ENCODE measurements around the gene STAM.

Gene STAM

DNA sequence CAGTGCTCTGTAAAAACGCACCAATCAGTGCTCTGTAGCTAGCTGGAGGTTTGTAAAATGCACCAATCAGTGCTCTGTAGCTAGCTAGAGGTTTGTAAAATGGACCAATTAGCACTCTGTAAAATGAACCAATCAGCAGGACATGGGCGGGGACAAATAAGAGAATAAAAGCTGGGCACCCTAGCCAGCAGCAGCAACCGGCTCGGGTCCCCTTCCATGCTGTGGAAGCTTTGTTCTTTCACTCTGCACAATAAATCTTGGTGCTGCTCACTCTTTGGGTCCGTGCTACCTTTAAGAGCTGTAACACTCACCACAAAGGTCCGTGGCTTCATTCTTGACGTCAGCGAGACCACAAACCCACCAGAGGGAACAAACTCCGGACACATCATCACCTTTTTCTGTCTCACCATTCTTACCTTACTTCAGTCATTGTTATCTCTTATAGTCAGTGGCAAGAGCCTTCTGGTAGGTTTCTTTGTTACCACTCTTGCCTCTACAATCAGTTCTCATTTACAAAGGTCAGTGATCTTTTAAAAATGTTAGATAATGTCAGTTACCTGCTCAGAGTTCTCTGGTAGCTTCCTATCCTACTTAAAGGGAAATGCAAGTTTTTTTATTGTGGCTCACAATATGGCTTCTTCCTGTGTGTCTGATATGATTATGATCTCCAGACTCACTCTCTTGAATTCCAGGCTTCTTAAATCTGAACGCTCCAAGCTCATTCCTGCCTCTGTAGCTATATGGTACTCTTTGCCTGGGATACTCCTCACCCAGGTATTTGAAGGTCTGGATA lies 4.5 kb downstream of the STAM start:
- no peak for DNase-seq

DNA sequence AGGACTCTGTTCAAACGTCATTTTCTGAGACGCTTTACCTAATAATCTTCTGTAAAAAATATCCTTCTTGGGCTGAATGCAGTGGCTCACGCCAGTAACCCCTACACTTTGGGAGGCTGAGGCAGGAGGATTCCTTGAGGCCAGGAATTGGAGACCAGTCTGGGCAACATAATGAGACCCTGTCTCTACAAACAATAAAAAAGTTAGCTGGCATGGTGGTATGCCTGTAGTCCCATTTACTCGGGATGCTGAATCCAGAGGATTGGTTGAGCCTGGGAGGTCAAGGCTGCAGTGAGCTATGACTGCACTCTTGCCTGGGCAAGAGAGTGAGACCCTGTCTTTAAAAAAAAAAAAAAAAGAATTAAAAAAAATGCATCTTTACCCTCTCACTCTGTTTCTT lies 5.1 kb downstream of the STAM start:
- no peak for DNase-seq

DNA sequence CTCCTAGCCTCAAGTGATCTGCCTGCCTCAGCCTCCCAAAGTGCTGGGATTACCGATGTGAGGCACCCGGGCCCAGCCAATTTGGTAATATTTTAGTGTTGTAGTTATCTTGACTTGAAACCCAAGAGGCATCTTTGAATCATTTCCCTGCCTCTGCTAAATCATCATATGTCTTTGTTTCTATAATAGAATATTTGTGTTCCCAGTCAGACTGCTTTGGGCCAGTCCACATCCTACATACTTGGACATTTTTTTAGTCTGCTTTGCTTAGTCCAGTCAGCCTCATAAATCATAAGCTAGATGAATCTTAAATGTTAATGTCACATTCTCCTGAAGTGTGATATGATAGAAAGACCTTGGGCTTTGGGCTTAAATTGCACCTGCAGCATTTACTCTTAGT lies 5.9 kb downstream of the STAM start:
- no peak for DNase-seq

DNA sequence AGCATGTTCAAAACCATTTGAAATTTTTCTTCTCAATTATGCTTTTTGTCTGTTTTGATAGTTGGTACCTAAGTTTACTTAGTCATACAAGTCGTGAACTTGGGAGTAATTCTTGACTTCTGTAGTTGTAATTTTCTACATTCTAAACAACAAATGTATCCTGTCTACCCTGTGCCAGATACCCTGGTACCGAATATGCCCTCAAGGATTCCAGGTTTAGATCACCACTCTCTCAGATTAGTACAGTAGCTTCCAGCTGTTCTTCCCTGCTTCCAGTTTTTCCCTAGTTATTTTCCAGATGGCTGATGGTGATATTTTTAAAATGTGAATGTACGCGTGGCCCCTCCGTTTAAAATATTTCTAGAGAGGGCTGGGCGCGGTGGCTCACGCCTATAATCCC lies 6.5 kb downstream of the STAM start:
- no peak for DNase-seq

DNA sequence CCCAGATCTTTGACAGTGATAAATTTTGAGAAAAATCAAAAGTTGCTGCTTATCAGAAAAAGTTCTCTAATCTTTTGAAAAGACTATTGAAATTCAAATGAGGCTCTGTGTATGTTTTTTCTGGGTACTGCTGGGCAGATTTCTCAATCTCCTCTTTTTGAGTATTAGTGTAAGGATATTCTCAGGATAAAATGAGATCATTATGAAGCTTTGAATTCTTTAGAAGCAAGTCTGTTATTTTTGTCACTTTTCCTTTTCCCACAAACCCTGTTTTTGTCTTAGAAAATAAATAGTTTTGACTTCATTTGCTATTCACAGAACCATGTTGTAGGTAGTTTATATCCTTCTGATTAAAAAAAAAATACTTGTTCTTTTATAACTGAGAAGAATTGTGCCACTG lies 7.9 kb downstream of the STAM start:
- no peak for DNase-seq

DNA sequence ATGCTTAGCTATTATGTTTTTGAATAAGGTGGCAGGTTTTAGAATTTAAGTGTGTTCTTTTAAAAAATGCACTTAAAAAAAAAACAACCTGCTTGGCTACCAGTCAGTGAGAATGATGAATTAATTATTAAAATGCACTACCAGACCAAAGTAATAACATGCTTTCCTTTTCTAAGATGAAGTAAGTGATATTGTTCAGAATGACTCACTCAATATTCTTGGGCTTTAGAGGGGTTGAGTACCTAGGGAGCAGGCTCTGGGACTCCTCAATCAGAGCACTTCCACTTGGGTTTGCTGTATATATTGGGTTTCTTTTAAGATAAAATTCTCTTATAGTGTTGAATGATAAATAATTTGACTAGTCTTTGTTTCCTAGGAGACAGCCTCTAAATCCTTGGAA lies 8.6 kb downstream of the STAM start:
- DNase-seq, result no peak

DNA sequence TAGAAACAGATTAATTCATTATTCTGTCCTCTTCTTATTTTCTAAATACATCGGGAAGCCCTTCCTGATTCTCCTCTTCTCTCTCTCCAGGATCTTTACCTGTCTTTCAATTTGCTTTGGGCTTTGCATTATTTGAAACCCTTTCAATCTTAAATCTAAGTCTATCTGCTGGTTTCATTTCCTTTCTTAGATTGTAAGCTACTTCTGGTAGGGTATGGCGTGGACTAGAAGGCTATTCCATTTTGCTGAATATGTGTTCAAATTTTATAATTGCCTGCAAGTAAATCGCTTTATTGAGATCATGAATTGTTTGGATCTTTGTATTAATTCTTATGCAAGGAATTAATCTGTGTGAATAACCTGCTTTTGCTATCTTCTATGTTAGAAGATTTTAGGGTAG lies 11.1 kb downstream of the STAM start:
- no peak for DNase-seq

DNA sequence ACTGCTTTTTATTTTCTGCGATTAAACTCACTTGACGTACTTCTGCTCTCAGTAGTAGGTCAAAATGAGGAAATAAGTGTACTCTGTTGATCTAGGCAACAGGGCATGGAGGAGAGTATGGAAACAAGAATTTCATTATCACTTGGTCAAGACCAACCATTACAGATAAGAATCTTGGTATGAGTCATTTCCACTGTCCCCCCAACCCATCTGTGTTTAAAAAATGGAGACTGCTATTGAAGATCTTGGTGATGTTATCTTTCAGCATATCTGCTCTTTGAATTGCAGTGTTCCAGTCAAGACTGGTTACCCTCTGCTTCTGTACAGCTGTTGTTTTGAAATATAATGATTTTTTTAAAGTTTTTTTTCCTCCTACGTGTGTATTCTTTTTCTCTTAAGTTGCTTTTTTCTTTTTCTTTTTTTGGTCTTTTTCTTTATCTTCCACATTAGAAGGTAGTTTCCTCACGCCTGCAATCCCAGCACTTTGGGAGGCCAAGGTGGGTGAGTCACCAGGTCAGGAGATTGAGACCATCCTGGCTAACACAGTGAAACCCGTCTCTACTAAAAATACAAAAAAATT lies 11.7 kb downstream of the STAM start:
- DNase-seq, result no peak

DNA sequence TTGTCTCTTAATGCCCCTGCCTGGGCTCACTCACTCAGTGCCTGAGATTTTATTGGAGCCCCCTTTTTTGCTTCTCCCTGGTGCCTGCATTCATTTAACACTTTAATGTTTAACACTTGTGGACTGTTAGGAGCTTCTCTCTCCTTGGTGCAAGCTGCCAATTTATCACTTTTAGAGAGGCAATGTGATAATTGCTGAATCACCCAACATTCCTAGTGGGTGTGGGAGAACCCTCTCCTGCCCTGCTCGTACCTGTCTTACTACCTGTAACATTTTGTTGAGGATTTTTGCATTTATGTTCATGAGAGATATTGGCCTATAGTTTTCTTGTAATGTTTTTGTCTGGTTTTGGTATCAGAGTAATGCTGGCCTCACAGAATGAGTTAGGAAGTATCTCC lies 13.2 kb downstream of the STAM start:
- no peak for DNase-seq

DNA sequence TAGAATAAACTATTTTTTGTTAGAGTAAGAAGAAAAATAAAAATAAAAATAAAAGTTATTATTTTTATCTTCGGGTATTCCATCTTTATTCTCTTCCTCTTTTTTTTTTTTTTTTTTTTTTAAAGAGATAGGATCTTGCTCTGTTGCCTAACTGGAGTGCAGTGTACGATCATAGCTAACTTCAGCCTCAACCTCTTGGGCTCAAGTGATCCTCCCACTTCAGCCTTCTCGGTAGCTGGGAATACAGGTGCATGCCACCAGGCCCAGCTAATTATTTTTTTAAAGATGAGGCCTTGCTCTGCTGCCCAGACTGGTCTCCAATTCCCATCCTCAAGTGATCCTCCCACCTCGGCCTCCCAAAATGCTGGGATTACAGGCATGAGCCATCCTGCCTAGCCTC lies 15.4 kb downstream of the STAM start:
- DNase-seq, result no peak

DNA sequence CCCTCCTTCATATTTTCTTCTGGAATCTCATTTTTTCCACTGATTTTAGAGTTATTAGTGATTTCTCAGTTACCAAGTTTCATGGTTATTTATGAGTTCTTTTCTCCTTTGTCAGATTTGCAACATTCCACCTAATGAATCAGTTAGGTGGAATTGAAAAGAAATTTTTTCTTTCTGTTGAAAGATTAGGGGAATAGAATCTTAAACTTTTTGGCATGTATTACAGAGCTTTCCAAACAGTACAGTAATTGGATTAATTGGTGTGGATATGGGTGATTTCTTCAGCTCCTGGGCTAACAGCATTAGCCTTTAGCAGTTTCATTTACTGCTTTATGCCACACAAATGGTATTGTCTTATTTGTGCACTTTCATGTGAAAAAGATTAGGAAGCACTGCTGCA lies 17.0 kb downstream of the STAM start:
- DNase-seq, result no peak

DNA sequence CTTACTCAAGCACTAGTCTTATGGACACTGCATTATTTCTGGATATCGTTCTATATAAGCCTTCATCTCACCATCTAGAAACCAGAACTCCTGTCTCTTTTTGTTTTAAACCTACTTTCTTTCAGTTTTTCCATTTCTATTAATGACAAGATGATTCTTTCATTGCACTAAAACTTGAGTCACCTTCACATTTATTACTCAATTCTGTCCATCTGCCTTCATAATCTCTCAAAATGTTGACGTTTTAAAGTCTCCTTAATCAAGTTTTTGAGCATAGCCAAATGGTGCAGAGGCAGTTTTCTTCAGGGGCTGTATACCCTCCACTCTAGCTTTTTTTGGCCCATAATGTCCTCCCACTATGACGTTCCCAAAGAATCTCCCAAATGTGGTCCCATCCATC lies 17.6 kb downstream of the STAM start:
- no peak for DNase-seq

DNA sequence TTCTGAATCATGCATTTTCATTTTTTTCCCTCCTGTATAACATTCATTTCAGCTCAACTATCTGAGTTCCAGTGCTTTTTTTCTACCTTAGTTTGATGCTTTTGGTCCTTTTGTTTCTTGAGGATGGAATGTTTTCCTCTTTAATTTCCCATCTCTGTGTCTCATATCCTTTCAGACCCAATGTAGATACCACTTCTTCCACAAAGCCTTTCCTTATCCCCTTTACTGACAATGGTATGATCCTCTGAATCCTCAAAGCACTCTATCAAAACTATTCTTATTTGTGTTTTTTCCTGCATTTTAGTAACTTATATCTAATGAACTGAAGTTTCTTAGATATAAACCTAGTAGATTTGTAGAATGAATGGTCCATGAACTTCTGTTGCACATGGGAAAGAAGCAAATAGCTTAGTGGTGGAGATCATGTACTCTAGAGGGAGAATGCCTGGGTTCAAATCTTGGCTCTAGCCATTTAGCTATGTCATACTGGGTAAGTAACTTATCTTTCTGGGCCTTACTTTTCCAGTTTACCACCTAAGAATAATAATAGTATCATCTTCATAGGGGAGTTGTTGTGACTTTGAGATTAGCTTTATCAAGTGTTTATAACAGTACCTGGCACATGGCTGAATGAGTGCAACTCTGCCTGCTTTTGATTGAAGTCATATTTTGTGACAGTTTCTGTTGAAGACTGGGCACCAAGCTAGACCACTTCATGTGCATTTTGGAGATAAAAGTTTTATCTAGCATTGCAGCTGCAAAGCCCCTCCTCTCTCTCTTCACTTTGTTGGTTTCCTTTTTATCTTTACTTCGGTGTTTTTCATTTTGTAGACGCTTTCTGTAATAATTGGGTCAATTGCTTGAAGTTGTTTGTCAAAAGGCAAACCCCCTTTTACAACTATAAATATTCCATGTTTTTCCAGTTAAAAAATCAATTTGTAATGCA lies 18.5 kb downstream of the STAM start:
- DNase-seq, result no peak

DNA sequence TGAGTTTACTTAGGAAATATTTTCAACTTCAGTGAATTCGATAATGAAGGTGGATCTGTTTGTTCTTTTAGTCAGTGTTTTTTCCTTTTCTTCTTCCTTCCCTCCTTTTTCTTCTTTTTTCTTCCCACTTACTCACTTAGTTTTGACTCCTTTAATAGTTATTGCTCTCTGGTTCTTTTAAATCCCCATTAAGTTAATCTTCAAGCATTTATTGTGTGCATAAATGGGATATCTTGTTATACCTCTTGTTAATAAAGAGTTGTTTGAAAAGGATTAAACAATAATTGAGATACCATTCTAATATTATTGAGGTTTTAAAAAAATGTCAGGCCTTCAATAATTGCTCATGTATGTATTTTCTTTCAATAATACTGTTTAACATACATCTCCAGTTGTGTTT lies 19.5 kb downstream of the STAM start:
- no peak for DNase-seq

DNA sequence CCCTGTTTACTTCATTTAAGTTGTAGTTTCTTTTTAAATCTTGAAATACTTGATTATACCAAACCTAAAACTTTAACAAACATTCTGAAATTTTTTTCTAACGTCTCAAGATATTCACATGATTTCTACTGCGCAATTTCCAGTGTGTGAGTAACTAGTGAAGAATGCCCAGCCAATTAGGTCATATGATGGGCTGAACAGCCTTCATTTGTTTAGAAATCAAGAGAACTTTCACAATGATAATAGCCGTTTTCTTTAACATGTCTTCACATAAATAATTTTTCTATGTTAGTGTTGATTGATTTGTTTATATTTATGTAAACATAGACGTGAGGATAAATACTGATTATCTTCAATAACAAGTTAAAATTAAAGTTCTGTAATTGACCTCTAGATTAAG lies 21.8 kb downstream of the STAM start:
- no peak for DNase-seq

DNA sequence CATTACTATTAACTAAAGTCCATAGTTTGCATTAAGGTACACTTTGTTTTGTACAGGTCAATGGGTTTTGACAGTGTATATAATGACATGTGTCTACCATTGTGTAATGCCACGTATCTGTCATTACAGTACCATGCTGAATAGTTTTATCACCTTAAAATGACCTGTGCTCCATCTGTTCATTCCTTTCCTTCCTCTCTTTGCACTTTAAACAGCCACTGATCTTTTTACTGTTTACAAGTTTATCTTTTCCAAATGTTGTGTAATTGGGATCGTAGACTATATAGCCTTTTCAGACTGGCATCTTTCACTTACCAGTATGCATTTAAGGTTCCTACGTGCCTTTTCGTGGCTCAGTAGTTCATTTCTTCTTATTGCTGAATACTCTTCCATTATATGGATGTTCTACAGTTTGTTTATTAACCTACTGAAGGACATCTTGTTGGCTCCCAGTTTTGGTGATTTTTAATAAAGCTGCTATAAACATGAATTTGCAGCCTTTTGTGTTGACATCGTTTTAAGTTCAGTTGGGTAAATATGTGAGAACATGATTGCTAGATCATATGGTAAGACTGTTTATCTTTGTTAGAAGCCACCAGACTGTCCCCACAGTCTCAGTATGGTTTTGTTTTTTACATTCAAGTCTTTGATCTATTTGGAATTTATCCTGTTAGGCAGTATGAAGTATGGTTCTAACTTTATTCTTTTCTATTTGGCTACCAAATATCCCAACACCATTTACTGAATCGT lies 24.7 kb downstream of the STAM start:
- no peak for DNase-seq

DNA sequence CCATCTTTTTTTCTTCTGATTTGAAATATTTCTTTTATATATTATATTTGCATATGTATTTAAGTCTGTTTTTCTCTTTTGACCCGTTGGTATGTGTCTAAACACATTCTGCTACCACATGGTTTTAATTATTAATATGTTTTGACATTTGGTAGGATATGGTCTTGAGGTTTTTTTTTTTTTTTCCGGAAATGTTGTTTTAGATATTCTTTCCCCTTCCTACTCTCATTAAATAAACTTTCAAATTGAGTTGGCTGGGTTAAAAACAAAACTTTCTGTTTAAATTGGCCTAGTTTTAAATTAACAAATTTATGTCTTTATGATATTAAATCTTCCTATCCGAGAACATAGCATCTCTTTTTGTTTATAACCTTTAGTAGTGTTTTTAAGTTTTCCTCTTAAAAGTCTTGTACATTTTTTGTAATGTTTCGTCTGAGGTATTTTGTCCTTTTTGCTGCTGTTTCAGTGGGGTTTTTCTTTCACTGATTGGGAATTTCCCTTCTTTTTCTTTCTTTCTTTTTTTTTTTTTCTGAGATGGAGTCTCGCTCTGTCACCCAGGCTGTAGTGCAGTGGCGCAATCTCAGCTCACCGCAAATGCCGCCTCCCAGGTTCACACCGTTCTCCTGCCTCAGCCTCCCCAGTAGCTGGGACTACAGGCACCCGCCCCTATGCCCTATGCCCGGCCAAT lies 25.4 kb downstream of the STAM start:
- no peak for DNase-seq

DNA sequence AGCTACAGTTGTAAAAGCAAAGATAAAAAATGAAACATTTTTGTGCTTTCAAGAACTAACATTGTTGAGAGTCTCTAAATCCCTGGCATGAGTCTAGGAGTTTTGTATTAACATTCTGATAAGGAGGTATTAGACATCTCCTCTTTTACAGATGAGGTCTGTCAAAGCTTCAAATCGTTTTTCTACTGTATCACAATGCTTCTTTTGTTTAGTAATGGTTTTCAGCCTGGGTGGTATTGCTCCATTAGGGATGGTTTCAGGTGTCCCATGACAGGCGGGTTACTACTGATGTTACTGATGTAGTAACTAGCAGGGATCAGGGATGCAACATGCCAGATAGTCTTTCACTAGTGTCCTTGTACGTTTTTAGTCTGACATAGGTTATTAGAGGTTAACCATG lies 27.4 kb downstream of the STAM start:
- no peak for DNase-seq

DNA sequence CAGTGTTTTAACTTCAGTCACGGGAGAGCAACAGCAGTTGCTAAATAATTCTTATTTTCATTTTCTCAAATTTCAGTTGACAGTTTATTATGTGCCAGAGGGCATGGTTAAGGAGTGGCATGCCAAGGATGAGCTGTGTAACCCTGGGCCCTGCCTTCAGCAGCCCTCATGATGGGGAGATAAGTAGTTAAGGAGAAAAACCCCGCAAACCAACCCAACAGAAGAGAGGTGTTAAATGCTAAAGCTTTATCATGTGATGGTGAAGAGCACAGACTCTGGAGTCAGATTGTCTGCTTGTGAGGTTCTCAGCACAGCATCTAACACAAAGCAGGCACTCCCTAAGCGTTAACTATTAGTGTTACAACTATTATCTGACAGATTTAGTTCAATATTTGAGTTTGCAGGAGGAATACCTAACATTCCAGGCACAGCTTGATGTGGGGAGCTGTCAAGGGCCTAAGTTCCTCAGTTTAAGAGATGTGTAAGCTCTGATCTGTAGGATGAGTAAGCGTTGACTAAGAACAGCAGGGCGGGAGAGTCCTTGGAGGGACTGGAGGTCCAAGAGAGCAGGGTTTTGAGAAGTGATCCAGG lies 29.6 kb downstream of the STAM start:
- no peak for DNase-seq

DNA sequence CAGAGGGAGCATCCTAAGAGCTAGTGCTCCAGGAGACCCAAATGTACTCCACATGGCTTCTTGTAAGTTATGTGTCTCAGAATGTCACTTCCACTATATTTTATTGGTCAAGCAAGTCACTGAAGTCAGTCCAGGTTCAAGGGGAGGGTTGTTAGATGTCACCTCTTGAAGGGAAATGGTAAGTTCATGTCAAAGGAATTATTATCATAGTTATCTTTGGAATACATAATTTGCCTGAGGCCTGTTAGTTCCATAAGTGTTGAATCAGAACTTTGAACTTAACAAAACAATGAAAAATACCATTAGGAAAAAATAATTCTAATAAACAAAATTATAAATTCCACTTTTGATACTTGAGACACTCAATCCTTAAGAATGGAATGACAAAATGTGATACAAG lies 30.6 kb downstream of the STAM start:
- DNase-seq, result no peak

DNA sequence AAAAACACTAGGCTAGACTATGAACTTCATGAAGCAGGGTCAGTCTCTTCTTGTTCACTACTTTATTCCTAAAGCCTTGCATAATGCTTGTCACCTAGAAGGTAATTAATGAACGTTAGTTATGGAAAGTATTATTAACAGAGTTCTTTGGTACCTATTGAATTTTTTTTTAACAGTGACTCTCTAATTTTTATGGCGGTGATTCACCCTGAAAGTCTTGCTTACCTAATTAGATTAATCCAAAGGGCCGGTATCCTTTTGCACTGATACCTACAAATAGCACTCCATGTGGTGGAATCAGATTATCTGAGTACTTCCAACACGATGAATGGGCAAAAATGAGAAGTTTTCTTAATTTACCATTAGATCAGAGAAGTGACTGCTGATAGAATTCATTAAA lies 31.7 kb downstream of the STAM start:
- no peak for DNase-seq

DNA sequence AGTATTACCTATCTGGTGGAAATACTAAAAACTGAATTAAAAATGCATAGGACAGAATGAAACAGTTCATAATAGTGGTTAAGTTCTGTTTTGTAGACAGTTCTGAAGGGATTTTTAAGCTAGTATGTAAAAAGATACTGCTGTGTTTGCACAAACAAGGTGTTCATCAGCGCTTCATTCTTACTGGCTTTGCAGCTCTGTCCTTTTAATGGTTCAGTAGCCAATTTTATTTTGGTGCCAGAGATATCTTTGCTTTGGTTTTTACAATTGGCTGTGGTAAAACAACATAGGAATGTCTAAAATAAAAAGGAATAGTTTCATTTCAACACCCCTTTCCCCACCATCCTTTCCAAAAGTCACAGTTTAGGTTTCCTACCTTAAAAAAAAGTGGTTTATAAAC lies 33.0 kb downstream of the STAM start:
- DNase-seq, result peak in 1 of 14 donors; percentile 15
